BLaER1 (cell line): ENCODE data around the gene ALDH3A2.

Experiments
- H3K27ac ChIP-seq: shearing (Covaris generic); formaldehyde crosslinking; 2 replicates; pipeline ENCODE4 v1.8.1; 2022
- H3K27me3 ChIP-seq: shearing (Covaris generic); formaldehyde crosslinking; 2 replicates; pipeline ENCODE4 v1.8.1; 2022
- H3K36me3 ChIP-seq: shearing (Covaris generic); formaldehyde crosslinking; 2 replicates; pipeline ENCODE4 v1.8.1; 2022
- H3K4me1 ChIP-seq: shearing (Covaris generic); formaldehyde crosslinking; 2 replicates; pipeline ENCODE4 v1.8.1; 2022
- H3K4me2 ChIP-seq: shearing (Covaris generic); formaldehyde crosslinking; 2 replicates; pipeline ENCODE4 v1.8.1; 2022
- H3K4me3 ChIP-seq: shearing (Covaris generic); formaldehyde crosslinking; 2 replicates; pipeline ENCODE4 v1.8.1; 2022
- H3K9ac ChIP-seq: shearing (Covaris generic); formaldehyde crosslinking; 2 replicates; pipeline ENCODE4 v1.8.1; 2022
- H3K9me3 ChIP-seq: shearing (Covaris generic); formaldehyde crosslinking; 2 replicates; pipeline ENCODE4 v1.8.1; 2022
- H4K20me1 ChIP-seq: shearing (Covaris generic); formaldehyde crosslinking; 2 replicates; pipeline ENCODE4 v1.8.1; 2022
- Cebpa-rat ChIP-seq: shearing (Covaris generic); IDR thresholded peaks from 2 replicates; pipeline ENCODE4 v1.8.1; 2022

ALDH3A2 gene

GRCh38 chr17:19713462-19713861 lies 64.9 kb downstream of the ALDH3A2 start:
- H3K36me3 ChIP-seq, result no peaks in the 10 kb centered on the region
- no peak for TF ChIP-seq Cebpa-rat
- no peaks in the 10 kb centered on the region for H3K9me3 ChIP-seq
- no peak overlapping the region for H3K4me2 ChIP-seq
- H3K27me3 ChIP-seq, result no peaks in the 10 kb centered on the region
- no peak overlapping the region for H3K9ac ChIP-seq
- H4K20me1 ChIP-seq, result no peaks in the 10 kb centered on the region
- no peak overlapping the region for H3K4me3 ChIP-seq
- H3K4me1 ChIP-seq, result no peaks in the 10 kb centered on the region
- H3K27ac ChIP-seq, result no peak overlapping the region

GRCh38 chr17:19713901-19714361 lies 65.4 kb downstream of the ALDH3A2 start:
- Histone ChIP-seq H3K9me3 (no peaks in the 10 kb centered on the region), H4K20me1 (no peaks in the 10 kb centered on the region), H3K9ac (no peak overlapping the region), H3K4me1 (no peaks in the 10 kb centered on the region), H3K36me3 (no peaks in the 10 kb centered on the region), H3K4me2 (no peak overlapping the region), H3K27me3 (no peaks in the 10 kb centered on the region), H3K27ac (no peak overlapping the region), H3K4me3 (no peak overlapping the region)
- TF ChIP-seq Cebpa-rat, result no peak

- Histone ChIP-seq H3K36me3 (no peaks in the 10 kb centered on the region), H4K20me1 (no peaks in the 10 kb centered on the region), H3K9ac (no peak overlapping the region), H3K27ac (no peak overlapping the region), H3K4me2 (no peak overlapping the region), H3K27me3 (no peaks in the 10 kb centered on the region), H3K9me3 (no peaks in the 10 kb centered on the region), H3K4me1 (no peaks in the 10 kb centered on the region), H3K4me3 (no peak overlapping the region)
- no peak for TF ChIP-seq Cebpa-rat
Measured at GRCh38 chr17:19714542-19715411, 66.2 kb downstream of the ALDH3A2 start.

- TF ChIP-seq Cebpa-rat, result no peak
- H3K9ac ChIP-seq, result no peak within 1 kb of the TSS
Measured at GRCh38 chr17:19716108-19717030, 67.8 kb downstream of the ALDH3A2 start, which contains the start of gene SLC47A2. Gene SLC47A2, minus strand, starts transcription at chr17:19716584. Its CDS starts 29 bp downstream, at chr17:19716555.

GRCh38 chr17:19717031-19717360 lies 68.4 kb downstream of the ALDH3A2 start:
- H3K4me1 ChIP-seq, result peaks cover 7% of the 10 kb centered on the region; the same call in 1 of the 2 replicates
- H3K36me3 ChIP-seq, result no peaks in the 10 kb centered on the region
- no peak overlapping the region for H3K4me2 ChIP-seq
- no peak overlapping the region for H3K9ac ChIP-seq
- H3K27me3 ChIP-seq, result no peaks in the 10 kb centered on the region
- no peak for TF ChIP-seq Cebpa-rat
- H3K9me3 ChIP-seq, result no peaks in the 10 kb centered on the region
- H4K20me1 ChIP-seq, result no peaks in the 10 kb centered on the region
- no peak overlapping the region for H3K27ac ChIP-seq
- H3K4me3 ChIP-seq, result no peak overlapping the region

More at GRCh38 chr17:19716108-19717030, 67.8 kb downstream of the ALDH3A2 start, which contains the start of gene SLC47A2:
- H3K9me3 ChIP-seq, result no peaks in the 10 kb centered on the region
- H3K4me3 ChIP-seq, result no peak within 1 kb of the TSS
- H3K27ac ChIP-seq, result no peak within 1 kb of the TSS
- peaks cover 7% of the 10 kb centered on the region; the same call in 1 of the 2 replicates for H3K4me1 ChIP-seq
- H3K27me3 ChIP-seq, result no peaks in the 10 kb centered on the region
- H4K20me1 ChIP-seq, result no peaks in the 10 kb centered on the region
- no peak within 1 kb of the TSS for H3K4me2 ChIP-seq
- no peaks in the 10 kb centered on the region for H3K36me3 ChIP-seq

GRCh38 chr17:19717411-19717908 lies 68.9 kb downstream of the ALDH3A2 start:
- H3K9me3 ChIP-seq, result no peaks in the 10 kb centered on the region

GRCh38 chr17:19718041-19718612 lies 69.6 kb downstream of the ALDH3A2 start:
- Histone ChIP-seq H3K4me3 (no peak overlapping the region), H3K27me3 (no peaks in the 10 kb centered on the region), H4K20me1 (no peaks in the 10 kb centered on the region), H3K4me1 (peaks cover 7% of the 10 kb centered on the region; the same call in 1 of the 2 replicates), H3K27ac (no peak overlapping the region), H3K4me2 (no peak overlapping the region), H3K9me3 (no peaks in the 10 kb centered on the region), H3K9ac (no peak overlapping the region), H3K36me3 (no peaks in the 10 kb centered on the region)
- TF ChIP-seq Cebpa-rat, result no peak

More at GRCh38 chr17:19717411-19717908, 68.9 kb downstream of the ALDH3A2 start:
- no peak overlapping the region for H3K4me2 ChIP-seq
- H3K4me3 ChIP-seq, result no peak overlapping the region
- H3K27ac ChIP-seq, result no peak overlapping the region
- H3K4me1 ChIP-seq, result peaks cover 7% of the 10 kb centered on the region; the same call in 1 of the 2 replicates
- no peaks in the 10 kb centered on the region for H4K20me1 ChIP-seq
- H3K9ac ChIP-seq, result no peak overlapping the region
- no peak for TF ChIP-seq Cebpa-rat
- no peaks in the 10 kb centered on the region for H3K27me3 ChIP-seq
- H3K36me3 ChIP-seq, result no peaks in the 10 kb centered on the region

- no peaks in the 10 kb centered on the region for H3K27me3 ChIP-seq
- H3K4me1 ChIP-seq, result peaks cover 7% of the 10 kb centered on the region; the same call in 1 of the 2 replicates
- no peak overlapping the region for H3K4me2 ChIP-seq
- TF ChIP-seq Cebpa-rat, result no peak
- H3K27ac ChIP-seq, result no peak overlapping the region
- H3K36me3 ChIP-seq, result no peaks in the 10 kb centered on the region
- no peak overlapping the region for H3K9ac ChIP-seq
- no peaks in the 10 kb centered on the region for H4K20me1 ChIP-seq
- no peak overlapping the region for H3K4me3 ChIP-seq
- H3K9me3 ChIP-seq, result no peaks in the 10 kb centered on the region
Measured at GRCh38 chr17:19718613-19719354, 70.2 kb downstream of the ALDH3A2 start.
